Keratinocyte (primary cell): ENCODE results near the gene GPNMB. TPM values are rescaled to one million over a fixed set of nuclear protein-coding genes. Genes with fewer than 3 reads are reported as not detected.

Experiments used
- DNase-seq: peaks from one replicate; pipeline ENCODE4 v3.0.0-alpha.2; 2011; ENCODE audit warnings: low read depth, missing footprints, low spot score
- FAIRE-seq: peaks from 2 replicates; lab custom pipeline; 2011; peaks lifted over from hg19 to GRCh38; lab: Jason Lieb, UNC
- H2AFZ ChIP-seq: 2 replicates; pipeline ENCODE4 v1.6.0; 2012; ENCODE audit warnings: low read length, control low read depth, inconsistent platforms; ENCODE audit not compliant: control insufficient read depth
- H3K27ac ChIP-seq: 2 replicates; pipeline ENCODE4 v1.5.1; 2011; ENCODE audit warnings: low read length; ENCODE audit not compliant: control insufficient read depth, insufficient read depth
- H3K27me3 ChIP-seq: 3 replicates; pipeline ENCODE4 v1.6.0; 2011; ENCODE audit warnings: low read length; ENCODE audit not compliant: control insufficient read depth, insufficient read depth; ENCODE audit errors: extremely low read depth
- H3K36me3 ChIP-seq, 2 experiments: 2 replicates in 1 of 2; 3 replicates in 1 of 2; pipeline ENCODE4 v1.5.1; 2011; ENCODE audit warnings: low read length in 2 of 2, mild to moderate bottlenecking in 1 of 2; ENCODE audit not compliant: control insufficient read depth in 2 of 2, insufficient read depth in 2 of 2; ENCODE audit errors: extremely low read depth in 1 of 2
- H3K4me1 ChIP-seq: 3 replicates; pipeline ENCODE4 v1.5.1; 2011; ENCODE audit warnings: low read length; ENCODE audit not compliant: control insufficient read depth, insufficient read depth; ENCODE audit errors: extremely low read depth
- H3K4me2 ChIP-seq: 3 replicates; pipeline ENCODE4 v1.6.0; 2011; ENCODE audit warnings: low read depth, low read length; ENCODE audit not compliant: control insufficient read depth, insufficient read depth; ENCODE audit errors: extremely low read depth
- H3K4me3 ChIP-seq, 3 experiments: fragments of 200-600 bp in 1 of 3; sonication (generic) in 1 of 3; 2 replicates in 2 of 3; 3 replicates in 1 of 3; pipeline ENCODE4 v1.5.1; 2011 to 2016; ENCODE audit warnings: low read length in 3 of 3, mild to moderate bottlenecking in 3 of 3, control low read depth in 2 of 3, inconsistent platforms in 1 of 3, low read depth in 1 of 3, mixed read lengths in 1 of 3, mixed run types in 1 of 3, moderate library complexity in 1 of 3; ENCODE audit not compliant: control insufficient read depth in 2 of 3, insufficient read depth in 2 of 3; ENCODE audit errors: extremely low read depth in 1 of 3
- H3K79me2 ChIP-seq: 2 replicates; pipeline ENCODE4 v1.6.0; 2012; ENCODE audit warnings: low read length; ENCODE audit not compliant: control insufficient read depth, insufficient read depth
- H3K9ac ChIP-seq: 3 replicates; pipeline ENCODE4 v1.6.0; 2011; ENCODE audit warnings: low read length; ENCODE audit not compliant: control insufficient read depth, insufficient read depth; ENCODE audit errors: extremely low read depth
- H3K9me1 ChIP-seq: 3 replicates; pipeline ENCODE4 v1.6.0; 2011; ENCODE audit warnings: low read length; ENCODE audit not compliant: control insufficient read depth, insufficient read depth; ENCODE audit errors: extremely low read depth
- H3K9me3 ChIP-seq: 2 replicates; pipeline ENCODE4 v1.5.1; 2012; ENCODE audit warnings: low read depth, low read length; ENCODE audit not compliant: control insufficient read depth
- H4K20me1 ChIP-seq: 3 replicates; pipeline ENCODE4 v1.6.0; 2011; ENCODE audit warnings: low read length; ENCODE audit not compliant: control insufficient read depth, insufficient read depth; ENCODE audit errors: extremely low read depth
- EZH2 ChIP-seq: IDR thresholded peaks from one replicate; pipeline ENCODE4 v1.6.1; 2012; ENCODE audit warnings: inconsistent platforms, mild to moderate bottlenecking, low read length, moderate library complexity
- dilution Hi-C: fragments of 300-500 bp; cut with MboI; formaldehyde crosslinking; loops from one replicate; pipeline ENCODE4 v1.7.0; 2020; ENCODE audit warnings: low sequenced_read_pairs; ENCODE audit not compliant: extremely low pct_ligation_motif_present
- polyA plus RNA-seq, 5 experiments: library from polyadenylated mRNA; depleted of rRNA in 3 of 5; stranded (reverse) in 3 of 5; stranded (forward) in 1 of 5; unstranded in 1 of 5; fragments of >200 nt; gene quantifications; 1 replicate in 1 of 5; 2 replicates in 3 of 5; 3 replicates in 1 of 5; pipeline versions ENCODE4 v1.2.1 to v1.2.3, GENCODE V29; 2011 to 2012; ENCODE audit warnings: missing spikeins in 2 of 5, low read depth in 1 of 5, low replicate concordance in 1 of 5
- TF ChIP-seq, protein P1 (sequence below), 3 experiments: IDR thresholded peaks in 1 of 3; conservative IDR thresholded peaks in 1 of 3; optimal IDR thresholded peaks in 1 of 3; 2 replicates in 2 of 3; 3 replicates in 1 of 3; pipeline versions ENCODE3 to v1.5.1; 2011; ENCODE audit warnings: low read length in 3 of 3, mild to moderate bottlenecking in 3 of 3, moderate library complexity in 2 of 3, control low read depth in 1 of 3, inconsistent platforms in 1 of 3; ENCODE audit not compliant: insufficient read depth in 2 of 3; ENCODE audit errors: extremely low read depth in 1 of 3

Gene GPNMB
- polyA plus RNA-seq, 1 donor (not counting 4 experiments of a cell fraction or from before 2014, with no cell fraction given) = 142 TPM

DNA sequence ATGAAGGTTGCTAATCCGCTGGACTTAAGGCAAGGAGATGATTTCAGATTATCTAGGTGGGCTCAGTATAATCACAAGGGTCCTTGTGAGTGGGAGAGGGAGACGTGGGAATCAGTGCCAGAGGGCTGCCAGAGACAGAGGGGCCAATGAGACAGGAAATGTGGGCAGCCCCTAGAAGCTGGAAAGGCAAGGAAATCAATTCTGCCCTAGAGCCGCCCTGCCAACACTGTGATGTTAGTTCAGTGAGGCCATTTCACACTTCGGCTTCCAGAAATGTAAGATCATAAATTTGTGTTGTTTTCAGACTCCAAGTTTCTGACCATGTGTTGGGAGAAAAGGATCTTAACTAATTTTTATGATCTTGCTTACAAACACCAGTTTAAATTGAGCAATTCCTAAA lies 3.6 kb upstream of the GPNMB start:
- Histone ChIP-seq H3K9me1 (no peaks in the 10 kb centered on the region), H3K36me3 (no peaks in the 10 kb centered on the region), H3K27ac (peak overlapping the region; percentile 66), H3K79me2 (no peaks in the 10 kb centered on the region), H2AFZ (peak overlapping the region; percentile 32), H4K20me1 (no peaks in the 10 kb centered on the region), H3K4me1 (peaks cover 27% of the 10 kb centered on the region), H3K27me3 (no peaks in the 10 kb centered on the region), H3K4me2 (peak overlapping the region; percentile 46), H3K9me3 (no peaks in the 10 kb centered on the region), H3K4me3 (no peak overlapping the region), H3K9ac (peak overlapping the region; percentile 11)
- DNase-seq (no peak), FAIRE-seq (no peak)
- dilution Hi-C loops = no loop called here
- TF ChIP-seq, protein P1, sequence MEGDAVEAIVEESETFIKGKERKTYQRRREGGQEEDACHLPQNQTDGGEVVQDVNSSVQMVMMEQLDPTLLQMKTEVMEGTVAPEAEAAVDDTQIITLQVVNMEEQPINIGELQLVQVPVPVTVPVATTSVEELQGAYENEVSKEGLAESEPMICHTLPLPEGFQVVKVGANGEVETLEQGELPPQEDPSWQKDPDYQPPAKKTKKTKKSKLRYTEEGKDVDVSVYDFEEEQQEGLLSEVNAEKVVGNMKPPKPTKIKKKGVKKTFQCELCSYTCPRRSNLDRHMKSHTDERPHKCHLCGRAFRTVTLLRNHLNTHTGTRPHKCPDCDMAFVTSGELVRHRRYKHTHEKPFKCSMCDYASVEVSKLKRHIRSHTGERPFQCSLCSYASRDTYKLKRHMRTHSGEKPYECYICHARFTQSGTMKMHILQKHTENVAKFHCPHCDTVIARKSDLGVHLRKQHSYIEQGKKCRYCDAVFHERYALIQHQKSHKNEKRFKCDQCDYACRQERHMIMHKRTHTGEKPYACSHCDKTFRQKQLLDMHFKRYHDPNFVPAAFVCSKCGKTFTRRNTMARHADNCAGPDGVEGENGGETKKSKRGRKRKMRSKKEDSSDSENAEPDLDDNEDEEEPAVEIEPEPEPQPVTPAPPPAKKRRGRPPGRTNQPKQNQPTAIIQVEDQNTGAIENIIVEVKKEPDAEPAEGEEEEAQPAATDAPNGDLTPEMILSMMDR (optimal IDR thresholded peaks at IDR 0.05 in 1 of 3, IDR thresholded peaks at IDR 0.05 in 1 of 3, conservative IDR thresholded peaks at IDR 0.05 in 1 of 3; ENCODE audit: extremely low read depth in 1 of 3, insufficient read depth in 2 of 3, low read length in 3 of 3) = no peak
- no peak for TF ChIP-seq EZH2

DNA sequence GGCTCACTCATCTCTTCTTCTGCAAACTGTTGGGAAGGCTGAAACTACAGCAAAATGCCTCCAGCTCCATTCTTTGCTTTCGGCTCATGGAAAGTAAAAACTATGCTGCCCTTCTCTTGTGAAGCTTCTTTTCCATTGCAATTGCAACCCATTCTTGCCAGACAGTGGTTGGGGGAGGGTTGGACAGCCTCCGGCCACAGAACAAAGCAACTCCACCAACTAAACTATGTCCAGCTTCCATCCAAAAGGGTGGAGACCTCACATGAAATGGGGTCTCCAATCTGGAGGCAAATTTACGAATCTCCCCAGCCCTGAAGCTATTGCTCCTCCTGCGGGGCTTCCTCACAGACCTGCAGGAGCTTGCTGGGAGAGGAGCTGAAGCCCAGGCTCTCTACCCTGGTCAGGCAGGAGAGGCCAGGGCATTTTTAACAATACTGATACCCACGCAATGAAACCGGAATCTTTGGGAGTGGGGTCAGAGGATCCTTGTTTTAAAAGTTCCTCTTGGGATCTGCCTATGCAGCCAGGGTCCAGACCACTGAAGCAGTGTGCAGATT lies 549 bp downstream of the GPNMB start:
- TF ChIP-seq EZH2 = no peak
- TF ChIP-seq, protein P1 (optimal IDR thresholded peaks at IDR 0.05 in 1 of 3, IDR thresholded peaks at IDR 0.05 in 1 of 3, conservative IDR thresholded peaks at IDR 0.05 in 1 of 3; ENCODE audit: extremely low read depth in 1 of 3, insufficient read depth in 2 of 3, low read length in 3 of 3) = no peak
- Histone ChIP-seq H3K27me3 (no peaks in the 10 kb centered on the region), H3K27ac (peak overlapping the region; percentile 57), H3K9me1 (no peaks in the 10 kb centered on the region), H3K4me1 (peaks cover 30% of the 10 kb centered on the region), H3K9me3 (no peaks in the 10 kb centered on the region), H3K4me3 (peak overlapping the region; percentile 55 to 69 (median 64)), H4K20me1 (no peaks in the 10 kb centered on the region), H2AFZ (peak overlapping the region; percentile 92), H3K36me3 (peaks cover 0 to 4% of the 10 kb centered on the region in 2 experiments), H3K9ac (peak overlapping the region; percentile 65), H3K79me2 (no peaks in the 10 kb centered on the region), H3K4me2 (peak overlapping the region; percentile 89)
- FAIRE-seq (no peak), DNase-seq (no peak)
- dilution Hi-C loops = no loop called here
